ENCODE results near the gene FAM117B.

The FAM117B gene

DNA sequence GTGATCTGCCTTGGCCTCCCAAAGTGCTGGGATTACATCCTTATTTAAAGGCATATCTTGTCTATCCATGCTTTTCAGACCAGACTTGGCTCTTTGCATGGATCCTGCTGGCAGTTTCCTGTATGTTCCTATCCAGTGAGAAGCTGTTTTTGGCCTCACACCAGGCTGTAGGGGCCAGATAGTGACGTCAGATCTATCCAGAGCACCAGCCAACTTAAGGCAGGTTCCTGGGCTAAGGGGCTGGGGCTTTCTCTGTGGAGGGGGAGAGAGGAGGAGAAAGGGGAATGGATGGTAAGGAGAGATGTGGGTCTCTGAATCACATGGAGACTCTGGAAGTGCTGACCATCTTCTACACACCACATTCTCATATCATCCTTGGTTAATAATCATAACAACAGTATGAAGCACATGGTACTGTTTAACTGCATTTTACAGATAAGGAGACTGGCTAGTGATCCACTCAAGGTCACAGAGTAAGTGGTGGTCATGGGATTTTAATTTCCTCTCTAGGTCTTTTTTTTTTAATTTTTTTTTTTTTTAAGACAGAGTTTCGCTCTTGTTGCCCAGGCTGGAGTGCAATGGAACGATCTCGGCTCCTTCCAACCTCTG lies 2.0 kb upstream of the FAM117B start:
- peak; percentile 12 for DNase-seq
- TF ChIP-seq, protein P1, sequence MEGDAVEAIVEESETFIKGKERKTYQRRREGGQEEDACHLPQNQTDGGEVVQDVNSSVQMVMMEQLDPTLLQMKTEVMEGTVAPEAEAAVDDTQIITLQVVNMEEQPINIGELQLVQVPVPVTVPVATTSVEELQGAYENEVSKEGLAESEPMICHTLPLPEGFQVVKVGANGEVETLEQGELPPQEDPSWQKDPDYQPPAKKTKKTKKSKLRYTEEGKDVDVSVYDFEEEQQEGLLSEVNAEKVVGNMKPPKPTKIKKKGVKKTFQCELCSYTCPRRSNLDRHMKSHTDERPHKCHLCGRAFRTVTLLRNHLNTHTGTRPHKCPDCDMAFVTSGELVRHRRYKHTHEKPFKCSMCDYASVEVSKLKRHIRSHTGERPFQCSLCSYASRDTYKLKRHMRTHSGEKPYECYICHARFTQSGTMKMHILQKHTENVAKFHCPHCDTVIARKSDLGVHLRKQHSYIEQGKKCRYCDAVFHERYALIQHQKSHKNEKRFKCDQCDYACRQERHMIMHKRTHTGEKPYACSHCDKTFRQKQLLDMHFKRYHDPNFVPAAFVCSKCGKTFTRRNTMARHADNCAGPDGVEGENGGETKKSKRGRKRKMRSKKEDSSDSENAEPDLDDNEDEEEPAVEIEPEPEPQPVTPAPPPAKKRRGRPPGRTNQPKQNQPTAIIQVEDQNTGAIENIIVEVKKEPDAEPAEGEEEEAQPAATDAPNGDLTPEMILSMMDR (IDR thresholded peaks at IDR 0.05; ENCODE audit: low read depth, low read length, missing control alignments): no peak
- Histone ChIP-seq H3K27ac (no peak overlapping the region), H3K4me3 (ENCODE audit: low read depth, low read length) (no peak overlapping the region), H3K36me3 (replicated peaks) (no peaks in the 10 kb centered on the region), H3K27me3 (replicated peaks) (no peaks in the 10 kb centered on the region)
- in situ Hi-C loops (cut with HindIII; ENCODE audit: low pct_ligation_motif_present, low sequenced_read_pairs): no loop called here

DNA sequence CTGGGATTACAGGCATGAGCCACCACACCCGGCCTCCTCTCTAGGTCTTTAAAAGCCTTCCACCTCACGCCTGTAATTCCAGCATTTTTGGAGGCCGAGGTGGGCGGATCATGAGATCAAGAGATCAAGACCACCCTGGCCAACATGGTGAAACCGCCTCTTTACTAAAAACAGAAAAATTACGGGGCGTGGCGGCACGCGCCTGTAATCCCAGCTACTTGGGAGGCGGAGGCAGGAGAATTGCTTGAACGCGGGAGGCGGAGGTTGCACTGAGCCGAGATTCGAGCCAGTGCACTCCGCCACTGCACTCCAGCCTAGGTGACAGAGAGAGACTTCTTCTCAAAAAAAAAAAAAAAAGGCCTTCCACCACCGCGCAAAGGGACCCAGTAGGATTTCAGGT lies 1.3 kb upstream of the FAM117B start:
- in situ Hi-C loops (cut with HindIII; ENCODE audit: low pct_ligation_motif_present, low sequenced_read_pairs): no loop called here
- no peak overlapping the region for H3K4me3 ChIP-seq (ENCODE audit: low read depth, low read length)

DNA sequence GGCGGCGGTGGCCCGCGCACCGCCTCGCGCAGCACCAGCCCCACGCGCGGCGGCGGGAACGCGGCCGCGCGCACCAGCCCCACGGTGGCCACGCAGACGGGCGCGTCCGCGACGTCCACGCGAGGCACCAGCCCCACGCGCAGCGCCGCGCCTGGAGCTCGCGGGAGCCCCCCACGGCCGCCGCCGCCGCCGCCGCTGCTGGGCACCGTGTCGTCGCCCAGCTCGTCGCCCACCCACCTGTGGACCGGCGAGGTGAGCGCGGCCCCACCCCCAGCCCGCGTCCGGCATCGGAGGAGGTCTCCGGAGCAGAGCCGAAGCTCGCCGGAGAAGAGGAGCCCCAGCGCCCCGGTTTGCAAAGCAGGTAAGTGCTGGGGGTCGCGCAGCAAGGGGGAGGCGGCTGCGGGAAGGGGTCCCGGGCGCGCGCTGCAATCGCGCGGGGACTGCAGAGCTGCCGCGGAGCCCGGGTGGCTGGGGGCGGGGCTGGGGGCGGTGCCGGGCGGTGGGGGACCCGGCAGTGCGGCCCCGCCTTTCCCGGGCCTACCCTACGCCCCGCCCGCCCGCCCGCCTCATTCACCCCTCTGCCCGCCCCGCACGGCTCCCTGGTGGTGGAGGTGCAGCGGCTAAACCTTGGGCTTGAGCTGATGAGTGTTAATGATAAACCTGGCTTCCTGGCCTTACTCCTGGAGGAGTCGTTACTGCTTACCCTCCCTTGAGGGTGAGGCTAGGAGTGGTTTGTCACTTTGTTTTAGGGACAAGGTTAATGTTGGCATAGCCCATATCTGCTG lies 851 bp downstream of the FAM117B start:
- Histone ChIP-seq H3K36me3 (replicated peaks) (no peaks in the 10 kb centered on the region), H3K27me3 (replicated peaks) (no peaks in the 10 kb centered on the region), H3K27ac (no peak overlapping the region), H3K4me3 (ENCODE audit: low read depth, low read length) (peak overlapping the region; percentile 87)
- DNase-seq: peak; percentile 20
- TF ChIP-seq, protein P1 (IDR thresholded peaks at IDR 0.05; ENCODE audit: low read depth, low read length, missing control alignments): no peak
- in situ Hi-C loops (cut with HindIII; ENCODE audit: low pct_ligation_motif_present, low sequenced_read_pairs): no loop called here

More for the DNA sequence above, 1.3 kb upstream of the FAM117B start:
- TF ChIP-seq, protein P1 (IDR thresholded peaks at IDR 0.05; ENCODE audit: low read depth, low read length, missing control alignments): no peak
- H3K27ac ChIP-seq: no peak overlapping the region
- no peaks in the 10 kb centered on the region for H3K27me3 ChIP-seq (replicated peaks)
- no peak for DNase-seq
- H3K36me3 ChIP-seq (replicated peaks): no peaks in the 10 kb centered on the region

DNA sequence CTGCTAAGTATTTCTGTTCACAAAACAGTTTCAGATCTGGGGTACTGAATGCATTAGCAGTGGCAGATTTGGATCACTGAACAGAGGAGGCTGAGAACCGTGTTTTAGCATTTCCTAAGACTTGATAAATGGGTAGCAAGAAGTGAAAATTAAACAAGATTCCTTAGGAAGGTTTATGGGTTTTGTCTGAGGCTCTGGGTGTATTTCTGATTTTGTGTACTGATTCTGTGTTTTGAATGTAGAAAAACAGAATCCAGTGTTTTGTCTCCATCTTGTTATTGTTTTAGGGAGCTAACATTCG lies 1.4 kb downstream of the FAM117B start:
- no peak overlapping the region for H3K27ac ChIP-seq
- TF ChIP-seq, protein P1 (IDR thresholded peaks at IDR 0.05; ENCODE audit: low read depth, low read length, missing control alignments): no peak
- in situ Hi-C loops (cut with HindIII; ENCODE audit: low pct_ligation_motif_present, low sequenced_read_pairs): no loop called here
- DNase-seq: no peak
- H3K4me3 ChIP-seq (ENCODE audit: low read depth, low read length): peak overlapping the region; percentile 87
- no peaks in the 10 kb centered on the region for H3K36me3 ChIP-seq (replicated peaks)
- H3K27me3 ChIP-seq (replicated peaks): no peaks in the 10 kb centered on the region

DNA sequence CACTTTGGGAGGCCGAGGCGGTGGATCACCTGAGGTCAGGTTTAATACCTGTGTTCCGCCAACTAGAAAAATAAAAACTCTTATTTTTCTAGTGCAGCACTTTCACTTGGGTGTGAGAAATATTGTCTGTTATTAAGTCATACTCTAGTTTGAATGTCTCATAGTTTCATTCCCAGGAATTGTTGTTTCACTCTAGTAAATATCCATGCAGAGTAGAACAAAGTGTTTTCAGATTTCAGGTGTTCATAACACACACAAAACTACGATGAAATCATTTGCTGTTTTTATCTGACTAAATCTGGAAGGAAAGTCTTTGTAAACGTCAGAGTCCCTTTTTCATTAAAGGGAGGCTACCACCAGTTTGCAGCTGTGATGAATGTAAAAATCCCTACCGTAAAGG lies 4.0 kb downstream of the FAM117B start:
- TF ChIP-seq, protein P1 (IDR thresholded peaks at IDR 0.05; ENCODE audit: low read depth, low read length, missing control alignments): no peak
- Histone ChIP-seq H3K4me3 (ENCODE audit: low read depth, low read length) (no peak overlapping the region), H3K36me3 (replicated peaks) (no peaks in the 10 kb centered on the region), H3K27me3 (replicated peaks) (no peaks in the 10 kb centered on the region), H3K27ac (no peak overlapping the region)
- DNase-seq: no peak
- in situ Hi-C loops (cut with HindIII; ENCODE audit: low pct_ligation_motif_present, low sequenced_read_pairs): no loop called here
